Suprapubic skin (tissue), 4 donors: ENCODE measurements around the gene SRSF1. TPM values are rescaled to one million over a fixed set of nuclear protein-coding genes. Genes with fewer than 3 reads are reported as not detected.
"Not testable (repeated sequence)": the region's sequence is repeated elsewhere in the genome, so short reads cannot be mapped to it uniquely, and the experiment has no call there.

ENCODE experiments used
- DNase-seq, 2 donors: peaks; one replicate each; pipeline ENCODE4 v3.0.0-alpha.2; 2019; ENCODE audit warnings: low spot score in 2 of 2
- H3K27ac ChIP-seq: fragments of 200-600 bp; sonication (generic); one replicate; pipeline ENCODE4 v1.5.1; 2019
- H3K27me3 ChIP-seq: fragments of 200-600 bp; sonication (generic); one replicate; pipeline ENCODE4 v1.5.1; 2019
- H3K36me3 ChIP-seq: fragments of 200-600 bp; sonication (generic); one replicate; pipeline ENCODE4 v1.5.1; 2019
- H3K4me1 ChIP-seq: fragments of 200-600 bp; sonication (generic); one replicate; pipeline ENCODE4 v1.5.1; 2019
- H3K4me3 ChIP-seq: fragments of 200-600 bp; sonication (generic); one replicate; pipeline ENCODE4 v1.5.1; 2019; ENCODE audit warnings: mild to moderate bottlenecking
- H3K9me3 ChIP-seq: fragments of 200-600 bp; sonication (generic); one replicate; pipeline ENCODE4 v1.5.1; 2019
- EP300 ChIP-seq: sonication (generic); formaldehyde crosslinking; IDR thresholded peaks from one replicate; pipeline ENCODE4 v1.6.1; 2017; ENCODE audit warnings: antibody characterized with exemption
- POLR2A ChIP-seq, 2 donors: fragments of 450-650 bp; IDR thresholded peaks; one replicate each; pipeline ENCODE4 v1.6.1; 2017; ENCODE audit warnings: antibody characterized with exemption in 2 of 2, mild to moderate bottlenecking in 2 of 2, moderate library complexity in 2 of 2
- POLR2AphosphoS5 ChIP-seq, 3 donors: sonication (generic); formaldehyde crosslinking; IDR thresholded peaks; one replicate each; pipeline ENCODE4 v1.6.1; 2017; ENCODE audit warnings: antibody characterized with exemption in 3 of 3
- whole genome bisulfite sequencing: methylation state at CpG from one replicate; pipeline ENCODE4 v1.1.5; 2018; 5-methylcytosine and 5-hydroxymethylcytosine counted together
- total RNA-seq, 4 donors: library from RNA; depleted of rRNA; stranded (reverse); fragments of >200 nt; gene quantifications; one replicate each; pipeline ENCODE4 v1.1.0, GENCODE V29; 2016
- TF ChIP-seq, protein P1 (sequence below), 2 donors: fragments of 200-600 bp in 1 of 2; fragments of 450-650 bp in 1 of 2; sonication (generic) in 1 of 2; IDR thresholded peaks; one replicate each; pipeline ENCODE4 v1.5.1; 2016 to 2019; ENCODE audit warnings: antibody characterized with exemption in 2 of 2, mild to moderate bottlenecking in 1 of 2, moderate library complexity in 1 of 2

The SRSF1 gene
- total RNA-seq, 4 donors from 2014 or later: 108 to 172 (median 125) TPM

DNA sequence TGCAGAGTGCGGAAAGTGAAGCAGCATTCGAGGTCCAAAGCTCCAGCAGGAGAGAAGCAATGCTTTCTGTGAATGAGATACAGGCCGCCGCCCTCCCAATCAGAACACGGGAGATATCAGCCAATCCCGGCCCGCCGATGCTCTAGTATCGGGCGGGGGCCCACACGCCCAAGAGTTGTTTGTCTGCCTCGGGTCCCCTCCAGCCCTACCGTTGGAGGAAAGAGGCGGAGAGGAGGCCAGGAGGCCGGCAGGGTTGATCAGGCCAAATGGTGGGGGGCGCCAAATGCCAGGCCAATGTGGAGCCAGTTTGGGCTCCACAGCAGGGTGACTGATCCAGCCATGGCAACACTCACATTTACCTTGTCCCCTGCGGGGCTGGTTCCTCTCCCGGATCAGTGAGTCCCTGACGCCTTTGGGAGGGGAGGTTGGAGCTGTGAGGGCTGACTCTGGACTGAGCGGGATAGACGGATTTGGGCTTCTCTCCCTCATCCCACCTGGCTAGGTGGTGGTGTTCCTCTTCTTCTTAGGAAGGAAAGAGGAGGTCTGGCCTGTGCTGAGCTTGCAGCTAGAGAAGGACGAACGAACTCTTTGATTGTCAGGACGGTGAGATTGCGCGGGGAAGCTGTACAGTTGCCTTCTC, 41.4 kb downstream of the SRSF1 start:
- Histone ChIP-seq H3K4me1 (no peaks in the 10 kb centered on the region), H3K36me3 (no peaks in the 10 kb centered on the region), H3K9me3 (no peaks in the 10 kb centered on the region), H3K27ac (no peak overlapping the region), H3K27me3 (no peaks in the 10 kb centered on the region), H3K4me3 (no peak overlapping the region)
- 93% methylated on average over 23 of the region's 26 CpGs for WGBS
- DNase-seq: peak in 1 of 2 donors; percentile 69
- no peak for TF ChIP-seq POLR2AphosphoS5 (IDR thresholded peaks at IDR 0.05)
- no peak for TF ChIP-seq POLR2A (IDR thresholded peaks at IDR 0.05)
- TF ChIP-seq, protein P1, sequence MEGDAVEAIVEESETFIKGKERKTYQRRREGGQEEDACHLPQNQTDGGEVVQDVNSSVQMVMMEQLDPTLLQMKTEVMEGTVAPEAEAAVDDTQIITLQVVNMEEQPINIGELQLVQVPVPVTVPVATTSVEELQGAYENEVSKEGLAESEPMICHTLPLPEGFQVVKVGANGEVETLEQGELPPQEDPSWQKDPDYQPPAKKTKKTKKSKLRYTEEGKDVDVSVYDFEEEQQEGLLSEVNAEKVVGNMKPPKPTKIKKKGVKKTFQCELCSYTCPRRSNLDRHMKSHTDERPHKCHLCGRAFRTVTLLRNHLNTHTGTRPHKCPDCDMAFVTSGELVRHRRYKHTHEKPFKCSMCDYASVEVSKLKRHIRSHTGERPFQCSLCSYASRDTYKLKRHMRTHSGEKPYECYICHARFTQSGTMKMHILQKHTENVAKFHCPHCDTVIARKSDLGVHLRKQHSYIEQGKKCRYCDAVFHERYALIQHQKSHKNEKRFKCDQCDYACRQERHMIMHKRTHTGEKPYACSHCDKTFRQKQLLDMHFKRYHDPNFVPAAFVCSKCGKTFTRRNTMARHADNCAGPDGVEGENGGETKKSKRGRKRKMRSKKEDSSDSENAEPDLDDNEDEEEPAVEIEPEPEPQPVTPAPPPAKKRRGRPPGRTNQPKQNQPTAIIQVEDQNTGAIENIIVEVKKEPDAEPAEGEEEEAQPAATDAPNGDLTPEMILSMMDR (IDR thresholded peaks at IDR 0.05): no peak
- no peak for TF ChIP-seq EP300

DNA sequence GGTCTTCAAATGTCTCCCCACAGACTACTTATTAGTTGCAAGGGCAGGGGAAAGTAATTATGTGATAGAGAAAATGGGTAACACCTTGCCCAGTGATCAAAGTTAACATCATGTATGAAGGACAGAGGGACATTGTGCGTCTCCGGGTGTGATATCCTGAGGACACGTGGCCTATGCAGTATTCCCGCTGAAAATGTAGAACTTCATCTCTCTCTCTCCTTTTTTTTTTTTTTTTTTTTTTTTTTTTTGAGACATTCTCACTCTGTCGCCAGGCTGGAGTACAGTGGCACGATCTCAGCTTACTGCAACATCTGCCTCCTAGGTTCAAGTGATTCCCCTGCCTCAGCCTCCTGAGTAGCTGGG, 43.9 kb downstream of the SRSF1 start:
- no peak overlapping the region for H3K27ac ChIP-seq
- no peak for DNase-seq
- H3K9me3 ChIP-seq: no peaks in the 10 kb centered on the region
- no peaks in the 10 kb centered on the region for H3K36me3 ChIP-seq
- H3K4me3 ChIP-seq: no peak overlapping the region
- TF ChIP-seq EP300 (no peak), POLR2A (IDR thresholded peaks at IDR 0.05) (no peak), POLR2AphosphoS5 (IDR thresholded peaks at IDR 0.05) (no peak)
- TF ChIP-seq, protein P1 (IDR thresholded peaks at IDR 0.05): no peak
- no peaks in the 10 kb centered on the region for H3K4me1 ChIP-seq
- WGBS: 95% methylated on average over 6 of the region's 6 CpGs
- no peaks in the 10 kb centered on the region for H3K27me3 ChIP-seq

DNA sequence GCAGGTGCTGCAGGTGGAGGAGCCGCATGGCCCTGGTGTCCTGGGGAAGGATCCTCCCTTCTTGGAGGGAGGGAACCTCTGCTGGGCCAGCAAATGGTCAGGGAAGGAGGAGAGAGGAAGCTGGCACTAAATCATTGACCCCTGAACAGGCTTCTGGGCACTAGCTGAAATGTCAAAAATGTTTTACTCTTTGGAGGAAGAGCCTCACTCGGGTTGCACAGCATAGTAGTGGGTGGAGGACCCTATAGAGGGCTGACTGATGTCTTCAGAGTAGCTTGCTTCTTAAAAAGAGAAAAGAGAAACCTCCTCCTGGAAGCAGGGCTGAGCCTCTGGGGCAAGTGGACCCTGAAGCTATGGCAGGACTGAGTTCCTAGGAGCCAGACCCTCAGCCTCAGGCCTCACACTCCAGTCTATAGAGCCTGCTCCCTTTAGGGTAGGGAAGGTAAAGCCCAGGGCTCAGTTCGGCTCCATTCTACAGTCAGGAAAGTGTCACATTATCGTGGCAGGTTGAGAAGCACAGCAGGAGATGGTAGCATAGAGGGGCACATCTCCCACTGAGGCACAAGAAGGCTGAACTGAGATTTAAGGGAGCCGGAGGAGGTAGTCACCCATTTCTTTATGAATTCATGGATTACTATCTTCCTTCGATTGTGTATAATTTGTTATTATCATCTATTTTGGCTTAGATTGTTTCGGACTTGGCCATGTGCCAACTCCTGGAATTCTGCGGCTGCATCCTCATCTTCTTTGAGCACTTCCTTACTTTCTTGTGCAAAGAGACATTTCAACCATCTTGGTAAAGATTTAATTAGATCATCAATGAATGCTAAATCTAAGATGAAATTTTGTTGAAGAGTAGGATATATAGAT, 44.5 kb downstream of the SRSF1 start:
- H3K4me3 ChIP-seq: no peak overlapping the region
- 72% methylated on average over 8 of the region's 8 CpGs for WGBS
- TF ChIP-seq, protein P1 (IDR thresholded peaks at IDR 0.05): no peak
- TF ChIP-seq POLR2AphosphoS5 (IDR thresholded peaks at IDR 0.05) (no peak), POLR2A (IDR thresholded peaks at IDR 0.05) (no peak), EP300 (no peak)
- DNase-seq: peak in 1 of 2 donors; percentile 43
- H3K4me1 ChIP-seq: no peaks in the 10 kb centered on the region
- H3K27ac ChIP-seq: no peak overlapping the region
- no peaks in the 10 kb centered on the region for H3K9me3 ChIP-seq
- H3K36me3 ChIP-seq: no peaks in the 10 kb centered on the region
- no peaks in the 10 kb centered on the region for H3K27me3 ChIP-seq

DNA sequence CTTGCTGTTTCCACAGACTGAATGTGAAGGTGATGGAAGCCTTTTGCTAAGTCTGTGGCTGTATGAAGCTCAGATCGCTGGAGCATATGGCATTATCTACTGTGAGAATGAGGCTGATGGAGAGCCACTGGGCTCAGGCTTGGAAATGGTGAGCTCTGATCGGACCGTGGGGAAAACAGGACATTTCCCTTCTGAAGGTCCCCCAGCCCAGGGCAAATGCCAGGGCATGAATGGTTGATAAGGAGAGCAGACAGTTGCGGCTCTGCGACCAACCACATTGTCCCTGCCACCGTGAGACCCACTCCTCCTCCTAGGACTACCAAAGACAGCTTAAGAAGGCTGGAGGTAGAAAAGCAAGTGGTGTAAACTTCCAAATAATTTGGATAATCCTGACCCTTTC, 47.1 kb downstream of the SRSF1 start:
- Histone ChIP-seq H3K4me1 (peaks cover 10% of the 10 kb centered on the region), H3K4me3 (no peak overlapping the region), H3K27me3 (no peaks in the 10 kb centered on the region), H3K27ac (no peak overlapping the region), H3K36me3 (no peaks in the 10 kb centered on the region), H3K9me3 (no peaks in the 10 kb centered on the region)
- WGBS: 90% methylated on average over 5 of the region's 6 CpGs
- TF ChIP-seq POLR2AphosphoS5 (IDR thresholded peaks at IDR 0.05) (no peak), EP300 (no peak)
- TF ChIP-seq, protein P1 (IDR thresholded peaks at IDR 0.05): no peak
- DNase-seq: peak in 1 of 2 donors; percentile 23

DNA sequence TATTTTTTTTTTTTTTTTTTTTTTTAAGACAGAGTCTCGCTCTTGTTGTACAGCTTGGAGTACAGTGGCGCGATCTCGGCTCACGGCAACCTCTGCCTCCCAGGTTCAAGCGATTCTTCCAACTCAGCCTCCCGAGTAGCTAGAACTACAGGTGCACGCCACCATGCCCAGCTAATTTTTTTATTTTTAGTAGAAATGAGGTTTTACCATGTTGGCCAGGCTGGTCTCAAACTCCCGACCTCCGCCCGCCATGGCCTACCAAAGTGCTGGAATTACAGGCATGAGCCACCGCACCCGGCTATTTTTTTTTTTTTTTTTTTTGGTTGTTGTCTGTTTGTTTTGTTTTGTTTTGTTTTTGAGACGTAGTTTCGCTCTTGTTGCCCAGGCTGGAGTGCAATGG, 48.7 kb downstream of the SRSF1 start:
- peaks cover 25% of the 10 kb centered on the region for H3K4me1 ChIP-seq
- peak; percentile 13 to 53 for DNase-seq
- not testable (repeated sequence) for H3K9me3 ChIP-seq, H3K27ac ChIP-seq, H3K27me3 ChIP-seq, H3K4me3 ChIP-seq, H3K36me3 ChIP-seq
- 98% methylated on average over 15 of the region's 15 CpGs for WGBS
